ENCODE measurements around the gene ATP7A.
"Not testable (repeated sequence)": the region's sequence is repeated elsewhere in the genome, so short reads cannot be mapped to it uniquely, and the experiment has no call there.

ATP7A gene

GRCh38 chrX:77924320-77924859 lies 13.9 kb downstream of the ATP7A start:
- no peak for TF ChIP-seq CTCF (IDR thresholded peaks at IDR 0.05; ENCODE audit: insufficient read depth, low read depth, low read length, missing control alignments)
- H3K4me3 ChIP-seq (ENCODE audit: low read length): no peak overlapping the region

GRCh38 chrX:77925764-77926163 lies 15.3 kb downstream of the ATP7A start:
- TF ChIP-seq CTCF (IDR thresholded peaks at IDR 0.05; ENCODE audit: insufficient read depth, low read depth, low read length, missing control alignments): no peak
- no peak overlapping the region for H3K4me3 ChIP-seq (ENCODE audit: low read length)

More at GRCh38 chrX:77924320-77924859, 13.9 kb downstream of the ATP7A start:
- DNase-seq (ENCODE audit: low read depth): no peak

GRCh38 chrX:77930581-77930980 lies 20.1 kb downstream of the ATP7A start:
- TF ChIP-seq CTCF (IDR thresholded peaks at IDR 0.05; ENCODE audit: insufficient read depth, low read depth, low read length, missing control alignments): no peak
- DNase-seq (ENCODE audit: low read depth): no peak
- H3K4me3 ChIP-seq (ENCODE audit: low read length): no peak overlapping the region

More at GRCh38 chrX:77925764-77926163, 15.3 kb downstream of the ATP7A start:
- no peak for DNase-seq (ENCODE audit: low read depth)

- DNase-seq (ENCODE audit: low read depth): no peak
- TF ChIP-seq CTCF (IDR thresholded peaks at IDR 0.05; ENCODE audit: insufficient read depth, low read depth, low read length, missing control alignments): no peak
- no peak overlapping the region for H3K4me3 ChIP-seq (ENCODE audit: low read length)
These were observed 25.4 kb downstream of the ATP7A start for GRCh38 chrX:77935886-77936285.

GRCh38 chrX:77936299-77936698 lies 25.8 kb downstream of the ATP7A start:
- no peak for TF ChIP-seq CTCF (IDR thresholded peaks at IDR 0.05; ENCODE audit: insufficient read depth, low read depth, low read length, missing control alignments)
- DNase-seq (ENCODE audit: low read depth): no peak
- no peak overlapping the region for H3K4me3 ChIP-seq (ENCODE audit: low read length)

GRCh38 chrX:77937291-77937690 lies 26.8 kb downstream of the ATP7A start:
- TF ChIP-seq CTCF (IDR thresholded peaks at IDR 0.05; ENCODE audit: insufficient read depth, low read depth, low read length, missing control alignments): no peak
- no peak overlapping the region for H3K4me3 ChIP-seq (ENCODE audit: low read length)
- peak; percentile 70 for DNase-seq (ENCODE audit: low read depth)

- H3K4me3 ChIP-seq (ENCODE audit: low read length): no peak overlapping the region
- no peak for DNase-seq (ENCODE audit: low read depth)
- TF ChIP-seq CTCF (IDR thresholded peaks at IDR 0.05; ENCODE audit: insufficient read depth, low read depth, low read length, missing control alignments): no peak
These were observed 27.7 kb downstream of the ATP7A start for GRCh38 chrX:77938083-77938680.

- not testable (repeated sequence) for H3K4me3 ChIP-seq (ENCODE audit: low read length)
These were observed 34.5 kb downstream of the ATP7A start for GRCh38 chrX:77945031-77945430.

More at GRCh38 chrX:77945031-77945430, 34.5 kb downstream of the ATP7A start:
- DNase-seq (ENCODE audit: low read depth): not testable (repeated sequence)

Measured in epithelial cell of esophagus (primary cell).